Activated effector memory CD4-positive, alpha-beta T cell treated with anti-CD3 and anti-CD28 coated beads, Interleukin-2, amount 50 U/mL, for 16 hours (primary cell): ENCODE data around the gene ZNF579.
"Not testable (repeated sequence)": the region's sequence is repeated elsewhere in the genome, so short reads cannot be mapped to it uniquely, and the experiment has no call there.

Experiments used
- DNase-seq: peaks from one replicate; pipeline ENCODE4 v3.0.0-alpha.2; 2020

ZNF579 gene

DNA sequence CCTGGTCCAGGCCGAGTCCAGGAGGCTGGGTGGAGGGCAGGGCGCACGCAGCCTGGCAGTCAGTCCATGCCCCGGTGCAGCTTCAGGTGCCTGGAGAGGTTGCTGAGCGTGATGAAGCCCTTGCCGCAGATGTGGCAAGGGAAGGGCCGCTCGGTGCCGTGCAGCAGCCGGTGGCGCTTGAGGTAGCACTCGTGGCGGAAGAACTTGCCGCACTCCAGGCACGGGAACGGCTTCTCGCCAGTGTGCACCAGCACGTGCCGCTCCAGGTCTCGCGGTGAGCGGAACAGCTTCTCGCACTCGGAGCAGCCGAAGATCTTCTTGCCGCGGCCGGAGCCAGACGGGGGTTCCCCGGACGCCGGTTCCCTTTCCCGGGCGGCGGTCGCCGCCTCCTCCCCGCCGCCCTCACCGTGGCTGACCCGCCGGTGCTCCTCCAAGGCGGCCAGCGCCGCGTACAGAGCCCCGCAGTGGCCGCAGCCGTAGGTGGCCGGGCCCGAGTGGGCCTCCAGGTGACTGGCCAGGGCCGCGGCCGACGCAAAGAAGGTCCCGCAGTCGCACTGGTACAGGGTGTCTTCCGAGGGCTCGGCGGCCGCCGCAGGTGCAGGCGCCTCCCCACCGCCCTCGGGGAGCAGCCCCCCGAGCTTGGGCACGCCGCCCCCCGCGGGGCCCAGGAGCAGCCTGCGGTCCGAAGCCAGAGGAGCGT is 11.9 kb upstream of the ZNF579 start:
- no peak for DNase-seq

DNA sequence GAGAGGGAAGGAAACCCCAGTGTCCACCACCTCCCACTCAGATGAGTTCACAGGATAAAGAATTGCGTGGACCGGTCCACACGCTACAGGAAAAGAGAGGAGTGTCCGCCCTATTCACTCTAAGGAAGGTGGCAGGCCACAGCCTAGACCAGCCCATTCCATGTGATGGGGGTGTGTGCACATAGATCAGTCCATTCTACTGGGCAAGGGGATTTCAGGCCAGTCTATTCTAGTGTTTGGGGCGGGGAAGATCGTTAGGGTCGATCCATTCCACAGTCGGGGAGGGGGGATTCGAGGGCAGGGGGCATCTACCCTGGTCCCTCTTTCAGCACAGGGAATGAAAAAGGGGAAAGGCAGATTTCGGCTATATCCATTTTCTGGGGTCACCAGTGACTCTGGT is 10.9 kb upstream of the ZNF579 start:
- DNase-seq = no peak

DNA sequence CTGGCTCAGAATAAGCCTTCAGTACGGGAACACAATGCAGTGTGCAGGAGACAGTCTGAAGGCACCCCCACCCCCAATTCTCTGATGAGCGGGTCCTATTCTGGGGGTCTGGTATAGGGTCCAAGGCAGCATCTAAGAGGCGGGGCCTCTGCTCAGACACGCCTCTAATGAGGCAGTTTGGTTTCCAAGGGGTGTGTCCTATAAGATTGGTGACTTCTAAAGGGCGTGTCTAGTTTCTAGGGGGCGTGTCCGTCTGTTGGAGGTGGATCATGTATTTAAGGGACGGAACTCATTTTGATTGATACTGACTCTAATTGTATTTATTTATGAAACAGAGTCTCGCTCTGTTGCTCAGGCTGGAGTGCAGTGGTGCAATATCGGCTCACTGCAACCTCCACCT is 10.0 kb upstream of the ZNF579 start:
- DNase-seq = no peak

DNA sequence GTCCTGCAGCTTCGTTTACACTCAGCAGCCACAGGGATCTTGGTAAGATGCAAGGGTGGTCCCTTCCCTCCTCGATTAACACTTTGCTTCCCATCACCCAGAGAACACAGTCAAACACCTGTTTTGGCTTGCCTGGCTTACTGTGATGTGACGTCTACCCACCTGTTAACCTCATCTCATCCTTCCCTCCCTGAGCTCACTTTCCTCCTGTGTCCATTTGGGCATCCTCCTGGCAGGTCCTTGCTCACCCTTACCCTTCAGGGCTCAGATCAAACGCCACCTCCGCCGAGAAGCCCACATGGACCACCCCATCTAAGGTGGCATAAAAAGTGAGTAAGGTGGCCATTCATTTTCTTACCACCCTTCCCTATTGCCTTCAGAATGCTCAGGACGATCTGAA is 9.5 kb upstream of the ZNF579 start:
- DNase-seq = no peak

- no peak for DNase-seq
Measured at GRCh38 chr19:55588738-55589137, 8.1 kb upstream of the ZNF579 start.

DNA sequence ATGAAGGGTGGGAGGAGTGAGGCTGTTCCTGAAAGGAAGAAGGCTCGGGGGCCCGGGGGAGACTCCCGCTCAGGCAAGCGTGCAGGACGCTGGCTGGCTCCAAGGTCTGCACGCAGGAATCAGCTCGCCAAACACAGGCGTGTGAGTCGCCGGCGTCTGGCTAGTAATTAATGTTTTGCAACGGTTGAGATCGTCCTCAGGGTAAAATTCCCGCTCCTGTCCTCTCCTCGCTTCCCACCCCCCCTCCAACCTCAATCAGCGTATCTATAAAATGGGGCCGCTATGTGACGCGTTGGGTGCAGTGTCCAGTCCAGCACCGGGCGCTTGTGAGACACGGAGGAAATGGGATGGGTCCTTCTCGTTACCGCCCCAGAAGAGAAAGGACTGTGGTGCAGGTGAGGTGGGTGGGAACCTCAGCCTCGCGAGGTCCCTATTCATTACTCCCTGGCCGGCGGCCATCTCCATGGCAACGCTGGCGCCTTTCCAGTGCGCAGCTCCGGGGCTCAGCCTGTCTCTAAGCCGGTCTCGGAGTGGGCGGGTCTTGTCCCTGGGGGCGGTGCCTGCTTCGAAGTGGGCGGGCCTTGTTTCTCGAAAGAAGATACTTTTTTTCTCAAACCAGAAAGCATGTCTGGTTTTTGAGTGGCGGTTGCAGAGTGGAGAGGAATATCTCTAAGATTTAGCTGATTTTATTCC is 6.5 kb upstream of the ZNF579 start:
- peak; percentile 97 for DNase-seq

- peak; percentile 78 for DNase-seq
Measured at GRCh38 chr19:55585658-55586339, 5.2 kb upstream of the ZNF579 start.

GRCh38 chr19:55584871-55585270 is 4.2 kb upstream of the ZNF579 start:
- DNase-seq = no peak

- DNase-seq = not testable (repeated sequence)
Measured at GRCh38 chr19:55583897-55584296, 3.2 kb upstream of the ZNF579 start.

- not testable (repeated sequence) for DNase-seq
Measured at GRCh38 chr19:55582284-55582683, 1.6 kb upstream of the ZNF579 start.

DNA sequence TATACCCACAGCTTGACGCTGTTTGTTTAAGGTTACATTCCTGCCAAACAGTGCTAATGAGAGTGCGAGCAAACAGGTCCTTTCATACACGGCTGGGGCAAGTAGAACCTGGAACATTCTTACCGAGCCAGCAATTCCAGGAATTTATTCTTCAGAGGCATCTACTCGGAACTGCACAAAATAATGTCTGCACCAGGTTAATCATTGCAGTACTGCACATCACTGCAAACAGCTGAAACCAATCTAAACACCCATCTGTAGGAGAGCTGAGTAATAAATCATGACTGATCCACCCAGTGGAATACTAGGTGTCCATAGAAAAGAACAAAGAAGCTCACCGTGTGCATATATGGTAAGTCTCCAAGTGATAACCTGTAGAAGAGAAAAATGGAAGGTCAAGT is 1.2 kb upstream of the ZNF579 start:
- DNase-seq = no peak

- no peak for DNase-seq
Measured at GRCh38 chr19:55581145-55581822, 636 bp upstream of the ZNF579 start.

GRCh38 chr19:55579766-55580621 is 654 bp downstream of the ZNF579 start:
- no peak for DNase-seq

DNA sequence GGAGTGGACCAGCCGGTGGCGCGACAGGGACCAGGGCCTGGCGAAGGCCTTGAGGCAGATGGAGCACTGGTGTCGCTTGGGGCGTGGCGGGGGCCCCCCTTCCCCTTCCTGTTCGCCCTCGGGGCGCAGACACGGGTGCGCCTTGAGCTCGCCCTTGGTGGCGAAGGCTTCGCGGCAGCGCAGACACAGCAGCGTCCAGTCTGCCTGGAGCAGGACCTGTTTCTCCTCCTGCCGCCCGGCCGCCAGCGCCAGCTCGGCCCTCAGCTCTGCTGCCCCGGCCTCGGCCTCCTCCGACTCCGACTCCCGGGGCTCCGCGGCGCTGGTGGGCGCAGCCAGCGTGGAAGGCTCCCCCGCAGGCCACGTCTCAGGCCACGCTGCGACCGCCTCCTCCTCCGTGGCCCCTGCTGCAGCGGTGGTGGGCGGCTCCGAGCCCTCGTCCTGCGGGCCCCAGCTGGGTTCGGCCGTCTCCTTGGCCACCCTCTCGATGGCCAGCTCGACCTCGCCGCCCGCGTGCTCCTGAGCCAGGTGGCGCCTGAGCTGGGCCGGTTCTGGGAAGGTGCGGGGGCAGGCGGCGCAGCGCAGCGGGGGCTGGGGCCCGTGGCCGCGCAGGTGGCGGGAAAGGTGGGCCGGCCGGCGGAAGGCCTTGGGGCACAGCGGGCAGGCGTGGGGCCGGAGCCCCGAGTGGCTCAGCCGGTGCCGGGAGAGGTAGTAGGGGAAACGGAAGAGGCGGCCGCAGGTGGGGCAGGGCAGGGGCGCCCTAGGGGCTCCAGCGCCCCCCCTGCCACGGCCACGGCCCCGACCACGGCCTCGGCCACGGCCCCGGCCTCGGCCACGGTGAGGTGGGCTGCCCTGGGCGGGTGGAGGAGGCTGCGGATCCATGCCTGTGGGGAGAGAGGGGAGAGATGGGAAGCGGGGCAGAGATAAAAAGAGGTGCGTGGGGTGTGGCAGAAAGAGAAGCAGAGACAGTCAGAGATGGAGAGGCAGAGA is 1.6 kb downstream of the ZNF579 start:
- no peak for DNase-seq

DNA sequence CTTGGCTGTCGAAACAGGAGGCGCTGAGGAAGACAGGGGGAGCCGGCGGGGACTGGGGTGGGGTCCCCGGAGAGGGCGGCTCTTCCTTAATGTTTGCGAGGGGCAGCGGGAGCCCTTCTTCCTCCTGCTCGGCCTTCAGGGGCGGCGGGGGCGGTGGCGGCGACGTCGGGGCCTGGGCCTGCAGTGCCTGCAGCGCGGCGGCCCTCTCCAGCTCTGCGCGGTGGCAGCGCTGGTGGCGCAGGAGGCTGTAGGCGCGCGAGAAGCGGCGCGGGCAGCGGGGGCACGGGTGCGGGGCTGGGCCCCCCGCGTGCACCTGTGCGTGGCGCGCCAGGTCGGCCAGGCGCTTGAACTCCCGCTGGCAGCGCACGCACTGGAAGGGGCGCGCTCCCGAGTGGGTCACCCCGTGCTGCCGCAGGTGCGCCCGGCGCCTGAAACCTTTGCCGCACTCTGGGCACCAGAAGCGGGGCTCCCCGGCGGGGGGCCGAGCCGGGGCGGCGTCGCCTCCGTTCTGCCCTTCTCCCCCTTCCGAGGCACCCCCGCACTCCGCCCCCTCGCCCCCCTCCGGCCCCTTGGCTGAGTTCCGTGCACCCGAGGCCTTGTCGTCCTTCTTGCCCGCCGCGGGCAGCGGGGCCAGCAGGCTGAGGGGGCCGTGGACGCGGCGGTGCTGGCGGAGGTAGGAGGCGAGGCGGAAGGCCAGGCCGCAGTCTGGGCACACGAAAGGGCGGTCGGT is 2.5 kb downstream of the ZNF579 start:
- no peak for DNase-seq

DNA sequence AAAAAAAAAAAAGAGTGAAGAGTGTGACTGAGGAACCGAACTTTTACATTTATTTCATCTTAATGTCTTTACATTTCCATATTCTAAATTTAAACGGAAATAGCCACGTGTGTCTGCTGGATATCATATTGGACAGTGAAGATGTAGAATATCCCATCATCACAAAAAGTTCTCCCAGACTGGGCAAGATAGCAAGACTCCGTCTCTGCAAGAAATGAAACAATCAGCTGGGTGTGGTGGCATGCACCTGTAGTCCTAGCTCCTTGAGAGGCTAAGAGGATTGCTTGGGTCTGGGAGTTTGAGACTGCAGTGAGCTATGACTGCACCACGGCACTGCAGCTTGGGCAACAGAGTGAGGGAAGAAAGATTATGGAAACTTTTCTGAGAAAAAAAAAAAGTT is 3.9 kb downstream of the ZNF579 start:
- no peak for DNase-seq

DNA sequence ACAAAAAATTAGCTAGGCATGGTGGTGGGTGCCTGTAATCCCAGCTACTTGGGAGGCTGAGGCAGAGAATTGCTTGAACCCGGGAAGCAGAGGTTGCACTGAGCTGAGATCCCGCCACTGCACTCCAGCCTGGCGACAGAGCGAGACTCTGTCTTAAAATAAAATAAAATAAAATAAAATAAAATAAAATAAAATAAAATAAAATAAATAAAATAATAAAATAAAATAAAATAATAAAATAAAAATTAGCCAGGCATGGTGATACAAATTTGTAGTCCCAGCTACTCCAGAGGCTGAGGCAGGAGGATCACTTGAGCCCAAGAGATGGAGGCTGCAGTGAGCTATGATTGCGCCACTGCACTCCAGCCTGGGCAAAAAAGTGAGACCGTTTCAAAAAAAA is 6.7 kb downstream of the ZNF579 start:
- DNase-seq = not testable (repeated sequence)

GRCh38 chr19:55569477-55569876 is 11.2 kb downstream of the ZNF579 start:
- DNase-seq = not testable (repeated sequence)

- DNase-seq = no peak
Measured at GRCh38 chr19:55567708-55568328, 12.8 kb downstream of the ZNF579 start.

DNA sequence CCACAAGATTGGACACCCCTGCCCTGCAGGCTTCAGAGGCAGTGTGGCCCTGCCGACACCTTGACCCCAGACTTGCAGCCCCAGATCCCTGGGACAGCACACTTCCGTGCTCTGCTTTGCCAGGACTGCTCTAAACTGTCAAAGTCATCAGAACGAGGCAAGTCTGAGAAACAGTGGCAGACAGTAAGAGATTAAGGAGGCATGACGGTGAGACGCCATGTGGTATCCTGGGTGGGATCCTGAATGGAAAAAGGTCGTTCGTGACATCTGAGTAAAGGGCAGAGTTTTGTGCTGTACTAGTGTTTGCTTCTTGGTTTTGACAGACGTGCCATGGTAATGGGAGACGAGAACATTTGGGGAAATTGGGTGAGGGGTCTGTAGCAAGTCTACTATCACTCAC is 13.8 kb downstream of the ZNF579 start:
- DNase-seq = no peak
